Mucosa of gallbladder (tissue), 1 donor: ENCODE results near the gene TTLL8. TPM values are rescaled to one million over a fixed set of nuclear protein-coding genes. Genes with fewer than 3 reads are reported as not detected.
A peak's percentile ranks its signal among the peaks of the same experiment; 100 is the strongest.
"Not testable (repeated sequence)": the region's sequence is repeated elsewhere in the genome, so short reads cannot be mapped to it uniquely, and the experiment has no call there.

Experiments used
- DNase-seq: peaks from one replicate; pipeline ENCODE4 v3.0.0-alpha.2; 2020; ENCODE audit warnings: low spot score
- total RNA-seq: library from RNA; stranded (reverse); gene quantifications from one replicate; pipeline ENCODE4 v1.2.1, GENCODE V29; 2021
- donor health status: DM: no; HTN: no; CAD: no.

The TTLL8 gene
- not detected for total RNA-seq

DNA sequence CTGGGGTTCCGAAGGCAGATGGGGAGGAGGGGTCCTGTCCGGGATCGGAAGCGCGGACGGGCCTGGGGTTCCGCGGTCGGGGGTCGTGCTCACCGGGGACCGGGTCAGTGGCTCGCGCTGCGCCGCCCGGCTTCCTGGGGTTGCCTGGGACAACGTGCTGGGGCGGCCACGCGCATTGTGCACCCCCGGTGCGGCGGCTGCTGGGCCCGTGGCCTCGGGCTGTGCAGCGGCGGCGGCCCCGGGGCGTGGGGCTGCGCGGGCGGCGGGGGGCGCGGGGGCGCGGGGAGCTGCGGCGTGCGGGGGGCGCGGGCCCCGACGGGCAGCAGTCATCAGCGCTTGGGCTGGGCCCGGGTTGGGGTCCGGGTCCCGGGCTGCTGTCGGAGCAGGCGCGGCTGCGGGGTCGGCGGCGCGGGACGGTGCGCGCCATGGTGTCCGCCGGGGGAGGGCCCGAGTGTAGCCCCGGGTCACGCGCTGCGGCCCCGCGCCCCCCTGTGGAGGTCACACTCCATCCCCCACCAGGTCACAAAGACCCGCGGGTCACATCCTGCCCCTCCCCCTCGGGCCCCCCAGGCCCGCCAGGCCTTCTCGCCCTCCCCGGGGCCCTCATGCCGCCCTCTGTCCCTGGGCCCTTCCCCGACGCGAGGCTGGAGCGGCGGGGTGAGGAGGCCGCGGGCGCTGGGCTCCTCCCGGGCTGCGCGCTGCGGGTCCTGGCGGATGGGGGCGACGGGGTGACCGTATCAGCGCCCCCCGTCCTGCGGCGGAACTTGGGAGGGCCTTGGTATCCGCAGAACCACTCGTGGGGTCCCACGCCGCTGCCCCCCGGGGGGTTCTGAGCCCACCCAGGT, at the start of gene TTLL8:
TSS of gene TTLL8 (minus strand) at position 238 of the 845 bp plus-strand sequence.
- no peak for DNase-seq

DNA sequence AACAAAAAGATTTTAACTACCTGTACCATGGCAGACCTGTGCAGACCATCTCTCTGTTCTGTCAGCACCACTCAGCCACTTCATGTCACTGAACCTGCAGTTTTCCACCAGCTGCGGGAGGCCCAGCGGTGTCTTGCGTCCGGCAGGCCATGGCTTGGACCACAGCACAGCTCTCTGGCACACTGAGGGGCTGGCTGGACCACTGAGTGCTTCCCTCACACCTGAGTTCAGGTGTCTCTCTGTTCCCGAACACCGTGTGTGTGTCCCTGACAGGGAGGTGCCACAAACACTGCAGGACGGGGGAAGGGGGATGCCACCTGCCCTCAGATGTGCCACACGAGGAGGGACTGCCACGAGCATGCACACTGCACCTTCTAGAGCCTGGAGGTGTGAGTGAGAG, 49.4 kb upstream of the TTLL8 start:
- DNase-seq = no peak

GRCh38 chr22:50105208-50106100, 47.4 kb upstream of the TTLL8 start:
- DNase-seq = no peak

- no peak for DNase-seq
These were observed 46.0 kb upstream of the TTLL8 start for GRCh38 chr22:50104141-50104544.

DNA sequence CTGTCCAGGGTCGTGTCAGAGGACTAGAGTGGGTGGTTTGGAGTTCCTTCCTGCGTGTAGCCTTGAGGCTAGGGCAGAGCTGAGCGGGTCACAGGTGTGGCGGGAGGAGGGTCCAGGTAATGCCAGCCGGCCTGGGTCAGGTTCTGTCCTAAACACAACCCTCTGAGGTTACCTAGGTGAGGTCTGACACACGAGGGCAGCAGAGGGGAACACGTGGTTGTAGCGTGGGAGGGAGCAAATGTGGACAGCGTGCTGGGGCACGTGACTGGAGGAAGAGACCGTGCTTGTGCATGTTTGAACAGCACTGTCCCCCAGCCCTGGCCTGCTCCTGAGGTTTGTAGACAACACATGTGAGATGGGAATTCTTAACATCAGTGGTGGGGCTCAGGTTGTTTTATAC, 44.8 kb upstream of the TTLL8 start:
- no peak for DNase-seq

- no peak for DNase-seq
These were observed 43.9 kb upstream of the TTLL8 start for GRCh38 chr22:50101870-50102565.

DNA sequence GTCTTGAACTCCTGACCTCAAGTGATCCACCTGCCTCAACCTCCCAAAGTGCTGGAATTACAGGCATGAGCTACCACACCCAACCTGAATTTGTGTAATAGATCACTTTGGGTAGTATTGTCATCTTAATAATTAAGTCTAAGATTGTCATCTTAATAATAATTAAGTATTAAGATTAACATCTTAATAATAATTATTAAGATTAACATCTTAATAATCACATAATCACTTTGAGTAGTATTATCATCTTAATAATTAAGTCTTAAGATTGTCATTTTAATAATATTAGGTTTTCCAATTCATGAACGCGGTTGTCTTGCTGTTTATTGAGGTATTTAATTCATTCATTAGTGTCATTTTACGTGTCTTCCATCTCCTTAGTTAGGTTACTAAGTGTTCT, 40.0 kb upstream of the TTLL8 start:
- DNase-seq = no peak

- DNase-seq = no peak
These were observed 34.2 kb upstream of the TTLL8 start for GRCh38 chr22:50092342-50092741.

DNA sequence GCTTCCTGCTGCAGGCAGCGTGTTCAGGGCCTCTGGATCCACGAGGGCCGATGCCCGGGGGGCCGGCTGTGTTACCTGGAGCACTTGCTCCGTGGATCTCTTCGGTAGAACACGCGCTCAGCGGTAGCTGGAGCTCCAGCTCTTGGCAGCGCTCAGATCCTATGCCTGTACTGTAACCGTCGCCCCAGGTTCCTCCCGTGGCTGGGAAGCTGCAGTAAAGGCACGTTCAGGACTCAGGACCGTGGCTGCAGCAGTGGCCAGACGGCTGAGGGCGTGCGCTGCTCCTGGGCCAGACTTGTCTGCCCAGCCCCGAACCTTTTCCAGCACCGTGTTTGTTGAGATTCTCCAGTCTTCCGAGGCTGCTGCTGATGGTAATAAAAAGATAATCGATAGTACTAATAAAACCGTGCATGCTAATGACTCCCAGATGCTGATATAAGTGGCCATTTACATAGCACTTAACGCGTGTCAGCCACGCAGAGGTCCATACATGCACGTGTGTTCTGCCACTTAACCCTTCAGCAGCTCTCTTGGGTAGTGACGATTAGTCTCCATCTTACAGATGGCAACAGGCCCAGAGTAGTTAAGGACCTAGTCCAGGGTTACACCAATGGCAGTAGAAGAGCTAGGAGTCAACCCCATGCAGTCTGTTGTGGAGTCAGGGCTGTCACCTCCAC, 33.1 kb upstream of the TTLL8 start:
- no peak for DNase-seq

DNA sequence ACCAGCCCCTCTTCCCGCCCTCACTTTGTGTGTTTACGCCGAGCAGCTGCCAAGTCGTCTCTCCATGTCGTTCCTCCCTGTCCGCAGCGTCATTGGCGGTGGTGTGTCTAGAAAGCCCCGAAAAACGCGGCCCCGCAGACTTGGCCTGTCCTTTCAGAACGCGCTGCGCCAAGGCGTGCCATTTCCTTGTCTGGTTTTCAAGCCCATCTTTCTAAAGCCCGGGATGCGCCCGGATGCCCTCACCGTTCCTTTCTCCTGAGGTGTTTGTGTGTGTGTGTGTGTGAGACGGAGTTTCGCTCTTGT, 32.3 kb upstream of the TTLL8 start:
- no peak for DNase-seq

GRCh38 chr22:50089682-50090411, 31.7 kb upstream of the TTLL8 start, which contains the start of gene MOV10L1:
Gene MOV10L1 (plus strand): TSS chr22:50090006. CDS start chr22:50090089, 83 bp downstream.
- peak; percentile 54 for DNase-seq

DNA sequence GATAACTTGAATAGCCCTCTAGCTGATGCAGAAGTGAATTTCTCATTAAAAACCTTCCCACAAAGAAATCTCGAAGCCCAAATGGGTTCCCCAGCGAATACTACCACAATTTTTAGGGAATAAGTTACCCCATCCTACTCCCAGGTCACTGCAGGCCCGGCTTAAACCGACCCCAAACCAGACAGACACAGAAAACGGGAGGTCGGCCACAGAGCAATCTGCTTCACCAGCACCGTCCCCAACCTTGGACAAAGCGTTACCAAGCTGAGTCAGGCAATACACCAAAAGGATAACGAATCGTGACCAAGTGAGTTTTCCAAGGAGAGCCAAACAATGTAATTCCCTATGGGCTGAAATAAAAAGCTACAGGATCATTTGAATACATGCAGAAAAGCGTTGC, 31.1 kb upstream of the TTLL8 start:
- DNase-seq = no peak

DNA sequence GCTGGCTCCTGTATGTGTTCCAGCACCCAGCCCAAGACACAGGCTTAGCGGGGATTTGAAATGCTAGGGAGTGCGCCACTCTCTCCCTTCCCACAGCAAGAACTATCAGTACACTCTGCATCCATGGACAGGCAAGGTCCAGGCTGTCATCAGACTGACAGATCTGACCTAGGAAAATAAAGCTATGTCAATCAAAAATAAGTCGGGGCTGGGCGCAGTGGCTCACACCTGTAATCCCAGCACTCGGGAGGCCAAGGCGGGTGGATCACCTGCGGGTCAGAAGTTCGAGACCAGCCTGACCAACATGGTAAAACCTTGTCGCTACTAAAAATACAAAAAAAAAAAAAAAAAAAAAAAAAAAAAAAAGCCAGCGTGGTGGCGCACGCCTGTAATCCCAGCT, 30.0 kb upstream of the TTLL8 start:
- DNase-seq = no peak

GRCh38 chr22:50087646-50088045, 29.5 kb upstream of the TTLL8 start:
- no peak for DNase-seq

- not testable (repeated sequence) for DNase-seq
These were observed 28.9 kb upstream of the TTLL8 start for GRCh38 chr22:50086975-50087374.

- no peak for DNase-seq
These were observed 28.4 kb upstream of the TTLL8 start for GRCh38 chr22:50086526-50086925.

- no peak for DNase-seq
These were observed 27.3 kb upstream of the TTLL8 start, which contains the start of gene MLC1 for GRCh38 chr22:50085211-50085972. Gene MLC1 (minus strand): TSS chr22:50085426. CDS start chr22:50084902, 524 bp downstream.

GRCh38 chr22:50084614-50085021, 26.5 kb upstream of the TTLL8 start:
- DNase-seq = no peak

DNA sequence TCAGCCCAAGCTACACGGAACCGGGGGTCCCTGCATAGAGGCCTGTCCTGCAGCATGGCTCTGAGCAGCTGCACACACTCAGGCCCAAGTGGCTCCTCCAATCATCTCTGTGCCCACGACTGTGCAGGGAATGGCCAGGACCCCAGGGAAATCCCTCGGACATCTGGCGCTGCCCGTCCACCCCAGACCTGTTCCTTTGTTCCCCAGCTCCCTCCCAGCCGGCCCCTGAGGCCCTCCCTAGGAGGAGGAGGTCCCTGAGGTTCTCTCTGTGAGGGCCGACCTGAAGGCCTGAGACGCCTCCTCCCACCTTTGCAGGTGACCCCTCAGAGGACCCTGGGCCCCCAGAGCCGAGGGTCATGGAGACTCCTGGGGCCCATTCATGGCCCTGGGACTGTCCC, 26.0 kb upstream of the TTLL8 start:
- no peak for DNase-seq

DNA sequence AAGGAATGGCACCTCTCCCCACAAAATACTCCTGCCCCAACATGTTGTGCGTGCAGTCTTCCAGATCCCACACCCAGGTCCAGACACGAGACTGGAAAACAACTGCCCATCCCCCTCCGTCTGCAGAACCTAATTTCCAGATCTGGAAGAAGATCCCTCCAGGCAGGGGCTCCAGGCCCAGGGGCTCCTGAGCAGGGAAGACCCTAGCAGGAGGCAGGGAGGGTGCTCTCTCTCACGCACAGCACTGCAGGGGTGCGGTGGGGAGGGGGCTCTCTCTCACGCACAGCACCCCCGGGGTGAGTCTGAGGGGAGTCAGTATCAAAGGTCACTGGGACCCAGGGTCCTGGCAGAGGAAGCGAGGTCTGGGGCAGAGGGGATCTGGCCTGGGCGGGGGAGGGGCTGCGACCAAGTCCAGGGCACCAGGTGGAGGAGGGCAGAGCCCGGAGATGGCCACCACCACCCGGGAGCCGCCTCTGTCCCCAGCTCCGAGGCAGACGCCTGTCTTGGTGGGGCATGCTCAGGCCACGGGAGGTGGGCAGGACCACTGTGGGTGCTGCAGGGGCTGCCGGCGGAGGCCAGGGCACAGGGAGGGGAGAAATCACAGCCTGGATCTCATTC, 25.5 kb upstream of the TTLL8 start:
- DNase-seq = no peak
